NT2/D1 (cell line): ENCODE data around the gene SERPINB1.

ENCODE experiments used
- SUZ12 ChIP-seq: IDR thresholded peaks from 2 replicates; pipeline ENCODE4 v1.6.1; 2011; ENCODE audit not compliant: insufficient read length, insufficient read depth; ENCODE audit errors: extremely low read depth
- YY1 ChIP-seq: IDR thresholded peaks from 2 replicates; pipeline ENCODE4 v1.6.1; 2011; ENCODE audit not compliant: insufficient read length, insufficient read depth
- ZNF274 ChIP-seq: IDR thresholded peaks from 2 replicates; pipeline ENCODE4 v1.6.1; 2011; ENCODE audit warnings: mild to moderate bottlenecking, low read depth, low read length

DNA sequence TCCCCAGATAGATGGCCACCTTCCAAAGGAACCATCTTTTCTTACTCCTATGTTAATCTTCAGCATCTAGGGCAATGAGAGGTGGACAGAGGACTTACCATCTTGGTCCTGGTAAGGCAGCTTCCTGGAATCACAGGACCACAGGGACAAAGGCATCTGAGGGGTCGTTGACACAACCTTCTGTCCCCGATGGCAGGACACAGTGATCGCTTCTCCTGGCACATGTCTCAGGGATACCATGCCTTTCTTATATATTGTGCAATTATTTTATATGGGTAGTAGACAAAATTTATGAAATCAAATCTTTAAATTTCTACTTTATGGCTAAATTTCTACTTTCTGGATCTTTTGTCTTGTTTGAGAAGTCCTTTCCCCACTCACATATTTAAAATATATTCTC lies 20.1 kb downstream of the SERPINB1 start:
- TF ChIP-seq ZNF274, result no peak
- no peak for TF ChIP-seq SUZ12
- no peak for TF ChIP-seq YY1
